Stimulated activated naive B cell treated with anti-CD40 and anti-IgM and Interleukin-4, amounts not matched to agents 10 μg/mL and 1 μg/mL and 100 μg/mL, for 72 hours (primary cell): ENCODE results near the gene C1S.
"Not testable (repeated sequence)": the region's sequence is repeated elsewhere in the genome, so short reads cannot be mapped to it uniquely, and the experiment has no call there.

Source experiments
- ATAC-seq, 2 donors: fragments of 150-1000 bp; cut with Tn5 transposase; replicated peaks; 2 replicates each; pipeline ENCODE4 v1.10.0; 2021; ENCODE audit warnings: moderate library complexity in 1 of 2
- DNase-seq: peaks from one replicate; pipeline ENCODE4 v3.0.0; 2021
- H3K27ac Mint-ChIP-seq: one replicate; pipeline ENCODE4 v1.8.0; 2022; ENCODE audit warnings: mild to moderate bottlenecking, mixed read lengths
- H3K27me3 Mint-ChIP-seq, 2 donors: one replicate each; pipeline ENCODE4 v1.8.0; 2022; ENCODE audit warnings: mixed read lengths in 2 of 2
- H3K36me3 Mint-ChIP-seq, 2 donors: one replicate each; pipeline ENCODE4 v1.8.0; 2022; ENCODE audit warnings: mixed read lengths in 2 of 2, mild to moderate bottlenecking in 1 of 2
- H3K4me1 Mint-ChIP-seq, 2 donors: one replicate each; pipeline ENCODE4 v1.8.0; 2022; ENCODE audit warnings: mixed read lengths in 2 of 2, mild to moderate bottlenecking in 1 of 2
- H3K4me3 Mint-ChIP-seq, 2 donors: one replicate each; pipeline ENCODE4 v1.8.0; 2022; ENCODE audit warnings: mild to moderate bottlenecking in 2 of 2, mixed read lengths in 2 of 2, moderate library complexity in 1 of 2
- H3K9me3 Mint-ChIP-seq, 2 donors: one replicate each; pipeline ENCODE4 v1.8.0; 2022; ENCODE audit warnings: mixed read lengths in 2 of 2, mild to moderate bottlenecking in 1 of 2

The C1S gene

GRCh38 chr12:7060353-7060954, at the start of gene C1S:
Gene C1S (plus strand): TSS chr12:7060718. CDS start chr12:7061913, 1,195 bp downstream.
- Mint-ChIP-seq H3K4me1 (no peaks in the 10 kb centered on the region), H3K9me3 (no peaks in the 10 kb centered on the region), H3K4me3 (no peak within 1 kb of the TSS), H3K27me3 (peaks cover 39 to 63% of the 10 kb centered on the region in 2 donors), H3K36me3 (no peaks in the 10 kb centered on the region), H3K27ac (no peak within 1 kb of the TSS)
- ATAC-seq (no peak), DNase-seq (no peak)

- not testable (repeated sequence) for DNase-seq, H3K9me3 Mint-ChIP-seq, H3K4me3 Mint-ChIP-seq, H3K27ac Mint-ChIP-seq, ATAC-seq, H3K27me3 Mint-ChIP-seq, H3K4me1 Mint-ChIP-seq
- peaks cover 18 to 32% of the 10 kb centered on the region in 2 donors for H3K36me3 Mint-ChIP-seq
Measured at GRCh38 chr12:7011398-7011797, 49.1 kb upstream of the C1S start.

GRCh38 chr12:7012024-7012607, 48.4 kb upstream of the C1S start:
- Mint-ChIP-seq H3K4me1 (peaks cover 10 to 13% of the 10 kb centered on the region in 2 donors), H3K27me3 (no peaks in the 10 kb centered on the region), H3K4me3 (no peak overlapping the region), H3K27ac (no peak overlapping the region), H3K36me3 (peaks cover 20 to 32% of the 10 kb centered on the region in 2 donors), H3K9me3 (no peaks in the 10 kb centered on the region)
- ATAC-seq (no peak), DNase-seq (no peak)

- no peaks in the 10 kb centered on the region for H3K9me3 Mint-ChIP-seq
- ATAC-seq (no peak), DNase-seq (no peak)
- H3K36me3 Mint-ChIP-seq = peaks cover 20 to 32% of the 10 kb centered on the region in 2 donors
- H3K27me3 Mint-ChIP-seq = no peaks in the 10 kb centered on the region
- peaks cover 15 to 17% of the 10 kb centered on the region in 2 donors for H3K4me1 Mint-ChIP-seq
- no peak overlapping the region for H3K27ac Mint-ChIP-seq
- H3K4me3 Mint-ChIP-seq = no peak overlapping the region
Measured at GRCh38 chr12:7013101-7013500, 47.4 kb upstream of the C1S start.

- ATAC-seq = no peak
- Mint-ChIP-seq H3K9me3 (no peaks in the 10 kb centered on the region), H3K27ac (no peak overlapping the region), H3K36me3 (peaks cover 15 to 22% of the 10 kb centered on the region in 2 donors), H3K4me3 (no peak overlapping the region), H3K4me1 (peaks cover 16 to 17% of the 10 kb centered on the region in 2 donors), H3K27me3 (no peaks in the 10 kb centered on the region)
- DNase-seq = no peak
Measured at GRCh38 chr12:7015555-7016370, 44.8 kb upstream of the C1S start.

- ATAC-seq (no peak), DNase-seq (no peak)
- peaks cover 16 to 17% of the 10 kb centered on the region in 2 donors for H3K4me1 Mint-ChIP-seq
- no peaks in the 10 kb centered on the region for H3K9me3 Mint-ChIP-seq
- H3K27me3 Mint-ChIP-seq = no peaks in the 10 kb centered on the region
- peaks cover 15 to 22% of the 10 kb centered on the region in 2 donors for H3K36me3 Mint-ChIP-seq
- peak overlapping the region; percentile 84 to 93 for H3K4me3 Mint-ChIP-seq
- peak overlapping the region; percentile 95 for H3K27ac Mint-ChIP-seq
Measured at GRCh38 chr12:7016958-7017571, 43.5 kb upstream of the C1S start.

- H3K4me1 Mint-ChIP-seq = peaks cover 16 to 17% of the 10 kb centered on the region in 2 donors
- H3K27me3 Mint-ChIP-seq = no peaks in the 10 kb centered on the region
- no peak for DNase-seq
- H3K4me3 Mint-ChIP-seq = peak overlapping the region; percentile 84 to 93
- H3K36me3 Mint-ChIP-seq = peaks cover 10 to 17% of the 10 kb centered on the region in 2 donors
- no peaks in the 10 kb centered on the region for H3K9me3 Mint-ChIP-seq
- peak overlapping the region; percentile 95 for H3K27ac Mint-ChIP-seq
- ATAC-seq = peak; percentile 41 to 47
Measured at GRCh38 chr12:7017870-7018349, 42.6 kb upstream of the C1S start.

- H3K4me1 Mint-ChIP-seq = peaks cover 16 to 17% of the 10 kb centered on the region in 2 donors
- H3K27me3 Mint-ChIP-seq = no peaks in the 10 kb centered on the region
- H3K4me3 Mint-ChIP-seq = peak within 1 kb of the TSS; percentile 84 to 93
- peaks cover 5 to 12% of the 10 kb centered on the region in 2 donors for H3K36me3 Mint-ChIP-seq
- ATAC-seq (peak; percentile 95 to 97), DNase-seq (peak; percentile 97)
- H3K27ac Mint-ChIP-seq = peak within 1 kb of the TSS; percentile 95
- H3K9me3 Mint-ChIP-seq = no peaks in the 10 kb centered on the region
Measured at GRCh38 chr12:7018350-7019042, 42.0 kb upstream of the C1S start, which contains the start of gene LPCAT3. Gene LPCAT3 (minus strand): TSS chr12:7018476. CDS start chr12:7018424, 52 bp downstream.

- H3K36me3 Mint-ChIP-seq = peaks cover 5 to 6% of the 10 kb centered on the region in 2 donors
- no peaks in the 10 kb centered on the region for H3K9me3 Mint-ChIP-seq
- H3K27me3 Mint-ChIP-seq = no peaks in the 10 kb centered on the region
- peak overlapping the region; percentile 95 for H3K27ac Mint-ChIP-seq
- no peak for ATAC-seq
- peak overlapping the region; percentile 84 to 93 for H3K4me3 Mint-ChIP-seq
- DNase-seq = no peak
- H3K4me1 Mint-ChIP-seq = peaks cover 12 to 17% of the 10 kb centered on the region in 2 donors
Measured at GRCh38 chr12:7019043-7019569, 41.4 kb upstream of the C1S start.

GRCh38 chr12:7021956-7022355, 38.6 kb upstream of the C1S start:
- DNase-seq = no peak
- Mint-ChIP-seq H3K4me3 (no peak overlapping the region), H3K27ac (no peak overlapping the region)

GRCh38 chr12:7023114-7023513, 37.4 kb upstream of the C1S start:
- no peak for ATAC-seq
- no peaks in the 10 kb centered on the region for H3K9me3 Mint-ChIP-seq

More at GRCh38 chr12:7021956-7022355, 38.6 kb upstream of the C1S start:
- Mint-ChIP-seq H3K36me3 (no peaks in the 10 kb centered on the region), H3K27me3 (no peaks in the 10 kb centered on the region), H3K4me1 (peaks cover 7 to 9% of the 10 kb centered on the region in 2 donors), H3K9me3 (no peaks in the 10 kb centered on the region)
- no peak for ATAC-seq

GRCh38 chr12:7026854-7027253, 33.7 kb upstream of the C1S start:
- H3K4me3 Mint-ChIP-seq = no peak overlapping the region
- DNase-seq = no peak
- no peaks in the 10 kb centered on the region for H3K9me3 Mint-ChIP-seq
- H3K27ac Mint-ChIP-seq = no peak overlapping the region
- ATAC-seq = no peak
- no peaks in the 10 kb centered on the region for H3K27me3 Mint-ChIP-seq
- no peaks in the 10 kb centered on the region for H3K4me1 Mint-ChIP-seq
- no peaks in the 10 kb centered on the region for H3K36me3 Mint-ChIP-seq

More at GRCh38 chr12:7023114-7023513, 37.4 kb upstream of the C1S start:
- DNase-seq = no peak
- peaks cover 0 to 1% of the 10 kb centered on the region in 2 donors for H3K4me1 Mint-ChIP-seq
- H3K4me3 Mint-ChIP-seq = no peak overlapping the region
- no peaks in the 10 kb centered on the region for H3K27me3 Mint-ChIP-seq
- H3K36me3 Mint-ChIP-seq = no peaks in the 10 kb centered on the region
- no peak overlapping the region for H3K27ac Mint-ChIP-seq

- no peaks in the 10 kb centered on the region for H3K4me1 Mint-ChIP-seq
- H3K36me3 Mint-ChIP-seq = no peaks in the 10 kb centered on the region
- ATAC-seq (no peak), DNase-seq (no peak)
- no peak overlapping the region for H3K27ac Mint-ChIP-seq
- H3K4me3 Mint-ChIP-seq = no peak overlapping the region
- peaks cover 0 to 4% of the 10 kb centered on the region in 2 donors for H3K27me3 Mint-ChIP-seq
- H3K9me3 Mint-ChIP-seq = no peaks in the 10 kb centered on the region
Measured at GRCh38 chr12:7031306-7031705, 29.2 kb upstream of the C1S start.
